K562 (cell line): ENCODE results near the gene THADA. TPM values are rescaled to one million over a fixed set of nuclear protein-coding genes. Genes with fewer than 3 reads are reported as not detected.

Experiments used
- CREB3 ChIP-seq: fragments of 450-650 bp; conservative IDR thresholded peaks from 2 replicates; pipeline ENCODE4 v1.6.1; 2016; ENCODE audit warnings: missing genetic modification characterization, low read depth, mild to moderate bottlenecking, missing compliant biosample characterization, moderate library complexity
- CXXC5 ChIP-seq: fragments of 250-450 bp; sonication (Bioruptor Pico); IDR thresholded peaks from 2 replicates; pipeline ENCODE4 v1.8.0; 2022; ENCODE audit warnings: inconsistent platforms, mild to moderate bottlenecking, moderate library complexity
- DEAF1 ChIP-seq: fragments of 450-650 bp; formaldehyde crosslinking; IDR thresholded peaks from 2 replicates; pipeline ENCODE4 v1.4.0; 2020; ENCODE audit warnings: mild to moderate bottlenecking, moderate library complexity
- E2F4 ChIP-seq: sonication (generic); formaldehyde crosslinking; IDR thresholded peaks from 2 replicates; pipeline ENCODE4 v1.8.0; 2022; ENCODE audit warnings: mild to moderate bottlenecking, low read depth, missing genetic modification reagents
- HDAC2 ChIP-seq: fragments of 450-650 bp; IDR thresholded peaks from 2 replicates; pipeline ENCODE4 v1.6.1; 2016; ENCODE audit warnings: mild to moderate bottlenecking
- KDM4B ChIP-seq, 2 experiments: fragments of 450-650 bp in 1 of 2; sonication (generic) in 1 of 2; IDR thresholded peaks; 2 replicates each; pipeline ENCODE4 v1.6.1; 2016 to 2017; ENCODE audit warnings: borderline replicate concordance in 2 of 2, antibody characterized with exemption in 1 of 2, low read depth in 1 of 2, mild to moderate bottlenecking in 1 of 2
- POLR3A ChIP-seq: IDR thresholded peaks from 2 replicates; pipeline ENCODE4 v1.6.1; 2011; ENCODE audit warnings: borderline replicate concordance, mild to moderate bottlenecking, moderate library complexity; ENCODE audit not compliant: insufficient read length, insufficient read depth; ENCODE audit errors: extremely low read depth
- PRMT5 ChIP-seq: sonication (generic); formaldehyde crosslinking; IDR thresholded peaks from 2 replicates; pipeline ENCODE4 v1.5.0; 2020; ENCODE audit warnings: missing genetic modification reagents
- SRSF9 ChIP-seq: fragments of 200-400 bp; formaldehyde crosslinking; IDR thresholded peaks from 2 replicates; pipeline ENCODE4 v1.6.1; 2017; ENCODE audit warnings: low read depth, low read length, borderline replicate concordance
- TSC22D4 ChIP-seq: fragments of 450-650 bp; IDR thresholded peaks from 2 replicates; pipeline ENCODE4 v1.6.1; 2016; ENCODE audit warnings: missing genetic modification characterization, missing biosample characterization, control low read depth
- TSHZ1 ChIP-seq: fragments of 250-450 bp; sonication (Bioruptor Pico); IDR thresholded peaks from 2 replicates; pipeline ENCODE4 v1.4.0; 2020; ENCODE audit warnings: mild to moderate bottlenecking, moderate library complexity
- ZNF133 ChIP-seq: fragments of 250-450 bp; sonication (Bioruptor Pico); IDR thresholded peaks from 2 replicates; pipeline ENCODE4 v1.4.0; 2020; ENCODE audit warnings: mild to moderate bottlenecking
- ZNF274 ChIP-seq: IDR thresholded peaks from 2 replicates; pipeline ENCODE4 v1.6.1; 2011; ENCODE audit warnings: low read depth, mild to moderate bottlenecking, low read length, moderate library complexity, borderline replicate concordance
- ZNF518B ChIP-seq: fragments of 250-450 bp; sonication (Bioruptor Pico); IDR thresholded peaks from 2 replicates; pipeline ENCODE4 v1.5.0; 2021; ENCODE audit warnings: mild to moderate bottlenecking, moderate library complexity
- polyA plus RNA-seq, 8 experiments: library from polyadenylated mRNA; depleted of rRNA in 4 of 8; stranded (reverse) in 5 of 8; unstranded in 3 of 8; fragments of >200 nt; fragmentation: Nextera tagmentation in 2 of 8; fragmentation: Illumina TruSeq in 1 of 8; extraction: Ambion mirVana in 2 of 8; extraction: Trizol in 1 of 8; gene quantifications; 2 replicates each; pipeline versions ENCODE4 v1.2.1 to v1.2.3, GENCODE V29; 2011 to 2014; ENCODE audit warnings: inconsistent platforms in 1 of 8, missing spikeins in 1 of 8
- total RNA-seq, 7 experiments: library from RNA; depleted of rRNA in 6 of 7; stranded (reverse); fragments of >200 nt in 6 of 7; fragmentation: Illumina TruSeq in 2 of 7; extraction: Trizol in 2 of 7; gene quantifications; 2 replicates each; pipeline versions ENCODE4 v1.2.1 to v1.2.3, GENCODE V29; 2011 to 2021; ENCODE audit warnings: low replicate concordance in 1 of 7

The THADA gene
- total and polyA plus RNA-seq, 9 of the 15 experiments (the other 6 are each of a cell fraction or from before 2014, with no cell fraction given): 17.8 to 34.7 (median 31.9) TPM

- no peak for TF ChIP-seq ZNF518B (CRISPR knock-in tag)
- TF ChIP-seq KDM4B (IDR thresholded peaks at IDR 0.05; ENCODE audit: borderline replicate concordance in 2 of 2, low read depth in 1 of 2): no peak
- peak; percentile 41; the same call in 1 of the 2 replicates for TF ChIP-seq DEAF1 (CRISPR knock-in tag)
- TF ChIP-seq ZNF274: no peak
- peak; percentile 71; the same call in 1 of the 2 replicates for TF ChIP-seq HDAC2
- TF ChIP-seq SRSF9: no peak
- no peak for TF ChIP-seq PRMT5 (CRISPR knock-in tag)
- TF ChIP-seq TSHZ1 (CRISPR knock-in tag): 0 out of 2 replicates have a peak, but pooled peaks have one; percentile 49
- no peak for TF ChIP-seq E2F4 (CRISPR knock-in tag)
- TF ChIP-seq POLR3A: no peak
- peak; percentile 82 for TF ChIP-seq CXXC5 (CRISPR knock-in tag)
- TF ChIP-seq TSC22D4 (tag): no peak
- 0 out of 2 replicates have a peak, but pooled peaks have one; percentile 56 for TF ChIP-seq CREB3
- no peak for TF ChIP-seq ZNF133 (CRISPR knock-in tag)
Observed at GRCh38 chr2:43293744-43294695, 301.8 kb downstream of the THADA start (continued).
